ENCODE measurements around the gene KRT6B. TPM values are rescaled to one million over a fixed set of nuclear protein-coding genes. Genes with fewer than 3 reads are reported as not detected.

KRT6B gene
- polyA plus RNA-seq, 1 experiment = not detected

GRCh38 chr12:52434081-52434733 is 17.7 kb downstream of the KRT6B start, which contains the start of gene KRT75:
Gene KRT75, minus strand, starts transcription at chr12:52434371. Its CDS starts 67 bp downstream, at chr12:52434304.
- no peaks in the 10 kb centered on the region for H3K36me3 ChIP-seq (ENCODE audit: control insufficient read depth, insufficient read depth, low read length)
- no peak within 1 kb of the TSS for H3K4me3 ChIP-seq (ENCODE audit: low read depth, low read length)
- DNase-seq (ENCODE audit: low read depth) = no peak
- TF ChIP-seq, protein P1, sequence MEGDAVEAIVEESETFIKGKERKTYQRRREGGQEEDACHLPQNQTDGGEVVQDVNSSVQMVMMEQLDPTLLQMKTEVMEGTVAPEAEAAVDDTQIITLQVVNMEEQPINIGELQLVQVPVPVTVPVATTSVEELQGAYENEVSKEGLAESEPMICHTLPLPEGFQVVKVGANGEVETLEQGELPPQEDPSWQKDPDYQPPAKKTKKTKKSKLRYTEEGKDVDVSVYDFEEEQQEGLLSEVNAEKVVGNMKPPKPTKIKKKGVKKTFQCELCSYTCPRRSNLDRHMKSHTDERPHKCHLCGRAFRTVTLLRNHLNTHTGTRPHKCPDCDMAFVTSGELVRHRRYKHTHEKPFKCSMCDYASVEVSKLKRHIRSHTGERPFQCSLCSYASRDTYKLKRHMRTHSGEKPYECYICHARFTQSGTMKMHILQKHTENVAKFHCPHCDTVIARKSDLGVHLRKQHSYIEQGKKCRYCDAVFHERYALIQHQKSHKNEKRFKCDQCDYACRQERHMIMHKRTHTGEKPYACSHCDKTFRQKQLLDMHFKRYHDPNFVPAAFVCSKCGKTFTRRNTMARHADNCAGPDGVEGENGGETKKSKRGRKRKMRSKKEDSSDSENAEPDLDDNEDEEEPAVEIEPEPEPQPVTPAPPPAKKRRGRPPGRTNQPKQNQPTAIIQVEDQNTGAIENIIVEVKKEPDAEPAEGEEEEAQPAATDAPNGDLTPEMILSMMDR (IDR thresholded peaks at IDR 0.05; ENCODE audit: insufficient read depth, low read depth, low read length) = no peak
- POLR2A ChIA-PET = no interaction called here
- CTCF ChIA-PET = interaction anchor here (0.9 to 1.1 kb wide), 2 partner anchors 8 to 62 kb away, joined by 3 to 5 read pairs; no protein-coding TSS in a partner anchor
- H3K27me3 ChIP-seq (ENCODE audit: control insufficient read depth, insufficient read depth, low read length) = peaks cover 20% of the 10 kb centered on the region

DNA sequence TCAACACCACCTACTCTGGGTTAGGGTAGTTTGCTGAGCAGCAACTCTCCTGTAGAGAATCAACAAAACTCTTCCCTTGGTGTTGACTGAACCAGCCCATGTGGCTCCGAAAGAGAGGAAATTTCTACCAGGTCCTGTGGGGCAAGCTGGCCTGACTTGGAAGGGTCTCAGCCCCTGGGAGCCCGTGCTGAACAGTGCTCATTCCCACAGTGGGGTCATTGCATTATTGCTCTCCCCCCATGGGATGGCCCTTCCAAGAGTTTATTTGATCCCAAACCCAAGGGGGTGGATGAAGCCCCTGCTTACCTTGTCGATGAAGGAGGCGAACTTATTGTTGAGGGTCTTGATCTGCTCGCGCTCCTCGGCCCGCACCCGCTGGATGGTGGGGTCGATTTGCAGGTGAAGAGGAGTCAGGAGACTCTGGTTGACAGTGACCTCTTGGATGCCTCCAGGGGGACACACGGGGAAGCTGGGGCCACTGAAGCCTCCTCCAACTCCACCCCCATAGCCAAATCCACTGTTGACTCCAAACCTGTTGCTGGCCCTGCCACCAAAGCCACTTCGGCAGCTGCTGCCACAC is 18.4 kb downstream of the KRT6B start:
- H3K36me3 ChIP-seq (ENCODE audit: control insufficient read depth, insufficient read depth, low read length) = no peaks in the 10 kb centered on the region
- TF ChIP-seq, protein P1 (IDR thresholded peaks at IDR 0.05; ENCODE audit: insufficient read depth, low read depth, low read length) = no peak
- no peak overlapping the region for H3K4me3 ChIP-seq (ENCODE audit: low read depth, low read length)
- POLR2A ChIA-PET = no interaction called here
- peaks cover 20% of the 10 kb centered on the region for H3K27me3 ChIP-seq (ENCODE audit: control insufficient read depth, insufficient read depth, low read length)
- no peak for DNase-seq (ENCODE audit: low read depth)
- CTCF ChIA-PET = interaction anchor here (0.9 to 1.1 kb wide), 2 partner anchors 8 to 61 kb away, joined by 3 to 5 read pairs; no protein-coding TSS in a partner anchor

GRCh38 chr12:52432559-52433207 is 19.3 kb downstream of the KRT6B start:
- no peaks in the 10 kb centered on the region for H3K36me3 ChIP-seq (ENCODE audit: control insufficient read depth, insufficient read depth, low read length)
- POLR2A ChIA-PET = interaction anchor here (0.6 kb wide), 1 partner anchor 52 kb away, joined by 4 read pairs; no protein-coding TSS in a partner anchor
- TF ChIP-seq, protein P1 (IDR thresholded peaks at IDR 0.05; ENCODE audit: insufficient read depth, low read depth, low read length) = no peak
- no peak overlapping the region for H3K4me3 ChIP-seq (ENCODE audit: low read depth, low read length)
- DNase-seq (ENCODE audit: low read depth) = no peak
- CTCF ChIA-PET = no interaction called here
- H3K27me3 ChIP-seq (ENCODE audit: control insufficient read depth, insufficient read depth, low read length) = peaks cover 23% of the 10 kb centered on the region

GRCh38 chr12:52428121-52428520 is 23.8 kb downstream of the KRT6B start:
- H3K4me3 ChIP-seq (ENCODE audit: low read depth, low read length) = no peak overlapping the region
- POLR2A ChIA-PET = no interaction called here
- no peak for DNase-seq (ENCODE audit: low read depth)
- TF ChIP-seq, protein P1 (IDR thresholded peaks at IDR 0.05; ENCODE audit: insufficient read depth, low read depth, low read length) = no peak
- peaks cover 28% of the 10 kb centered on the region for H3K27me3 ChIP-seq (ENCODE audit: control insufficient read depth, insufficient read depth, low read length)
- CTCF ChIA-PET = interaction anchor here (0.9 to 1.2 kb wide), 3 partner anchors 12 to 111 kb away, joined by 3 read pairs; no protein-coding TSS in a partner anchor
- H3K36me3 ChIP-seq (ENCODE audit: control insufficient read depth, insufficient read depth, low read length) = no peaks in the 10 kb centered on the region

GRCh38 chr12:52427083-52427482 is 24.9 kb downstream of the KRT6B start:
- no peaks in the 10 kb centered on the region for H3K36me3 ChIP-seq (ENCODE audit: control insufficient read depth, insufficient read depth, low read length)
- DNase-seq (ENCODE audit: low read depth) = no peak
- TF ChIP-seq, protein P1 (IDR thresholded peaks at IDR 0.05; ENCODE audit: insufficient read depth, low read depth, low read length) = no peak
- peaks cover 24% of the 10 kb centered on the region for H3K27me3 ChIP-seq (ENCODE audit: control insufficient read depth, insufficient read depth, low read length)
- CTCF ChIA-PET = interaction anchor here (0.9 to 1.2 kb wide), 3 partner anchors 55 to 438 kb away, joined by 3 read pairs; no protein-coding TSS in a partner anchor
- POLR2A ChIA-PET = no interaction called here
- no peak overlapping the region for H3K4me3 ChIP-seq (ENCODE audit: low read depth, low read length)
